Keratinocyte (primary cell): ENCODE results near the gene AGL. TPM values are rescaled to one million over a fixed set of nuclear protein-coding genes. Genes with fewer than 3 reads are reported as not detected.

Experiments
- DNase-seq: peaks from one replicate; pipeline ENCODE4 v3.0.0-alpha.2; 2011; ENCODE audit warnings: low read depth, missing footprints, low spot score
- FAIRE-seq: peaks from 2 replicates; lab custom pipeline; 2011; peaks lifted over from hg19 to GRCh38; lab: Jason Lieb, UNC
- H2AFZ ChIP-seq: 2 replicates; pipeline ENCODE4 v1.6.0; 2012; ENCODE audit warnings: low read length, control low read depth, inconsistent platforms; ENCODE audit not compliant: control insufficient read depth
- H3K27ac ChIP-seq: 2 replicates; pipeline ENCODE4 v1.5.1; 2011; ENCODE audit warnings: low read length; ENCODE audit not compliant: control insufficient read depth, insufficient read depth
- H3K27me3 ChIP-seq: 3 replicates; pipeline ENCODE4 v1.6.0; 2011; ENCODE audit warnings: low read length; ENCODE audit not compliant: control insufficient read depth, insufficient read depth; ENCODE audit errors: extremely low read depth
- H3K36me3 ChIP-seq, 2 experiments: 2 replicates in 1 of 2; 3 replicates in 1 of 2; pipeline ENCODE4 v1.5.1; 2011; ENCODE audit warnings: low read length in 2 of 2, mild to moderate bottlenecking in 1 of 2; ENCODE audit not compliant: control insufficient read depth in 2 of 2, insufficient read depth in 2 of 2; ENCODE audit errors: extremely low read depth in 1 of 2
- H3K4me1 ChIP-seq: 3 replicates; pipeline ENCODE4 v1.5.1; 2011; ENCODE audit warnings: low read length; ENCODE audit not compliant: control insufficient read depth, insufficient read depth; ENCODE audit errors: extremely low read depth
- H3K4me2 ChIP-seq: 3 replicates; pipeline ENCODE4 v1.6.0; 2011; ENCODE audit warnings: low read depth, low read length; ENCODE audit not compliant: control insufficient read depth, insufficient read depth; ENCODE audit errors: extremely low read depth
- H3K4me3 ChIP-seq, 3 experiments: fragments of 200-600 bp in 1 of 3; sonication (generic) in 1 of 3; 2 replicates in 2 of 3; 3 replicates in 1 of 3; pipeline ENCODE4 v1.5.1; 2011 to 2016; ENCODE audit warnings: low read length in 3 of 3, mild to moderate bottlenecking in 3 of 3, control low read depth in 2 of 3, inconsistent platforms in 1 of 3, low read depth in 1 of 3, mixed read lengths in 1 of 3, mixed run types in 1 of 3, moderate library complexity in 1 of 3; ENCODE audit not compliant: control insufficient read depth in 2 of 3, insufficient read depth in 2 of 3; ENCODE audit errors: extremely low read depth in 1 of 3
- H3K79me2 ChIP-seq: 2 replicates; pipeline ENCODE4 v1.6.0; 2012; ENCODE audit warnings: low read length; ENCODE audit not compliant: control insufficient read depth, insufficient read depth
- H3K9ac ChIP-seq: 3 replicates; pipeline ENCODE4 v1.6.0; 2011; ENCODE audit warnings: low read length; ENCODE audit not compliant: control insufficient read depth, insufficient read depth; ENCODE audit errors: extremely low read depth
- H3K9me1 ChIP-seq: 3 replicates; pipeline ENCODE4 v1.6.0; 2011; ENCODE audit warnings: low read length; ENCODE audit not compliant: control insufficient read depth, insufficient read depth; ENCODE audit errors: extremely low read depth
- H3K9me3 ChIP-seq: 2 replicates; pipeline ENCODE4 v1.5.1; 2012; ENCODE audit warnings: low read depth, low read length; ENCODE audit not compliant: control insufficient read depth
- H4K20me1 ChIP-seq: 3 replicates; pipeline ENCODE4 v1.6.0; 2011; ENCODE audit warnings: low read length; ENCODE audit not compliant: control insufficient read depth, insufficient read depth; ENCODE audit errors: extremely low read depth
- CTCF ChIP-seq, 3 experiments: IDR thresholded peaks in 1 of 3; conservative IDR thresholded peaks in 1 of 3; optimal IDR thresholded peaks in 1 of 3; 2 replicates in 2 of 3; 3 replicates in 1 of 3; pipeline versions ENCODE3 to v1.5.1; 2011; ENCODE audit warnings: low read length in 3 of 3, mild to moderate bottlenecking in 3 of 3, moderate library complexity in 2 of 3, control low read depth in 1 of 3, inconsistent platforms in 1 of 3; ENCODE audit not compliant: insufficient read depth in 2 of 3; ENCODE audit errors: extremely low read depth in 1 of 3
- EZH2 ChIP-seq: IDR thresholded peaks from one replicate; pipeline ENCODE4 v1.6.1; 2012; ENCODE audit warnings: inconsistent platforms, mild to moderate bottlenecking, low read length, moderate library complexity
- dilution Hi-C: fragments of 300-500 bp; cut with MboI; formaldehyde crosslinking; loops from one replicate; pipeline ENCODE4 v1.7.0; 2020; ENCODE audit warnings: low sequenced_read_pairs; ENCODE audit not compliant: extremely low pct_ligation_motif_present
- polyA plus RNA-seq, 5 experiments: library from polyadenylated mRNA; depleted of rRNA in 3 of 5; stranded (reverse) in 3 of 5; stranded (forward) in 1 of 5; unstranded in 1 of 5; fragments of >200 nt; gene quantifications; 1 replicate in 1 of 5; 2 replicates in 3 of 5; 3 replicates in 1 of 5; pipeline versions ENCODE4 v1.2.1 to v1.2.3, GENCODE V29; 2011 to 2012; ENCODE audit warnings: missing spikeins in 2 of 5, low read depth in 1 of 5, low replicate concordance in 1 of 5

Gene AGL
- polyA plus RNA-seq, 1 donor (not counting 4 experiments of a cell fraction or from before 2014, with no cell fraction given): 8.2 TPM

GRCh38 chr1:99814373-99814900 lies 35.7 kb upstream of the AGL start:
- H2AFZ ChIP-seq: peak overlapping the region; percentile 45
- H3K9me1 ChIP-seq: no peaks in the 10 kb centered on the region
- no peaks in the 10 kb centered on the region for H3K79me2 ChIP-seq
- H3K27me3 ChIP-seq: no peaks in the 10 kb centered on the region
- H3K4me2 ChIP-seq: peak overlapping the region; percentile 7
- peaks cover 5% of the 10 kb centered on the region for H3K4me1 ChIP-seq
- H3K36me3 ChIP-seq: no peaks in the 10 kb centered on the region
- DNase-seq (no peak), FAIRE-seq (peak; percentile 74)
- H4K20me1 ChIP-seq: no peaks in the 10 kb centered on the region
- dilution Hi-C loops: no loop called here
- TF ChIP-seq EZH2 (no peak), CTCF (optimal IDR thresholded peaks at IDR 0.05 in 1 of 3, IDR thresholded peaks at IDR 0.05 in 1 of 3, conservative IDR thresholded peaks at IDR 0.05 in 1 of 3; ENCODE audit: extremely low read depth in 1 of 3, insufficient read depth in 2 of 3, low read length in 3 of 3) (no peak)
- H3K27ac ChIP-seq: no peak overlapping the region
- H3K9me3 ChIP-seq: no peaks in the 10 kb centered on the region
- no peak overlapping the region for H3K9ac ChIP-seq
- no peak overlapping the region for H3K4me3 ChIP-seq

- FAIRE-seq: no peak
- no peaks in the 10 kb centered on the region for H3K27me3 ChIP-seq
Observed at GRCh38 chr1:99816656-99817055, 33.5 kb upstream of the AGL start.

More at GRCh38 chr1:99816656-99817055, 33.5 kb upstream of the AGL start:
- Histone ChIP-seq H4K20me1 (no peaks in the 10 kb centered on the region), H3K36me3 (no peaks in the 10 kb centered on the region), H3K79me2 (no peaks in the 10 kb centered on the region), H3K4me2 (no peak overlapping the region), H2AFZ (no peak overlapping the region), H3K4me3 (no peak overlapping the region), H3K27ac (no peak overlapping the region), H3K4me1 (peaks cover 5% of the 10 kb centered on the region), H3K9me3 (no peaks in the 10 kb centered on the region), H3K9ac (no peak overlapping the region), H3K9me1 (no peaks in the 10 kb centered on the region)
- TF ChIP-seq CTCF (optimal IDR thresholded peaks at IDR 0.05 in 1 of 3, IDR thresholded peaks at IDR 0.05 in 1 of 3, conservative IDR thresholded peaks at IDR 0.05 in 1 of 3; ENCODE audit: extremely low read depth in 1 of 3, insufficient read depth in 2 of 3, low read length in 3 of 3): no peak
- TF ChIP-seq EZH2: no peak
- dilution Hi-C loops: no loop called here
- no peak for DNase-seq
